ENCODE measurements around the gene SUSD6.
"Not testable (repeated sequence)": the region's sequence is repeated elsewhere in the genome, so short reads cannot be mapped to it uniquely, and the experiment has no call there.

The SUSD6 gene

GRCh38 chr14:69693801-69694729 lies 82.7 kb downstream of the SUSD6 start:
- no peak for DNase-seq (ENCODE audit: low read depth)
- TF ChIP-seq, protein P1, sequence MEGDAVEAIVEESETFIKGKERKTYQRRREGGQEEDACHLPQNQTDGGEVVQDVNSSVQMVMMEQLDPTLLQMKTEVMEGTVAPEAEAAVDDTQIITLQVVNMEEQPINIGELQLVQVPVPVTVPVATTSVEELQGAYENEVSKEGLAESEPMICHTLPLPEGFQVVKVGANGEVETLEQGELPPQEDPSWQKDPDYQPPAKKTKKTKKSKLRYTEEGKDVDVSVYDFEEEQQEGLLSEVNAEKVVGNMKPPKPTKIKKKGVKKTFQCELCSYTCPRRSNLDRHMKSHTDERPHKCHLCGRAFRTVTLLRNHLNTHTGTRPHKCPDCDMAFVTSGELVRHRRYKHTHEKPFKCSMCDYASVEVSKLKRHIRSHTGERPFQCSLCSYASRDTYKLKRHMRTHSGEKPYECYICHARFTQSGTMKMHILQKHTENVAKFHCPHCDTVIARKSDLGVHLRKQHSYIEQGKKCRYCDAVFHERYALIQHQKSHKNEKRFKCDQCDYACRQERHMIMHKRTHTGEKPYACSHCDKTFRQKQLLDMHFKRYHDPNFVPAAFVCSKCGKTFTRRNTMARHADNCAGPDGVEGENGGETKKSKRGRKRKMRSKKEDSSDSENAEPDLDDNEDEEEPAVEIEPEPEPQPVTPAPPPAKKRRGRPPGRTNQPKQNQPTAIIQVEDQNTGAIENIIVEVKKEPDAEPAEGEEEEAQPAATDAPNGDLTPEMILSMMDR (conservative IDR thresholded peaks at IDR 0.05; ENCODE audit: control insufficient read depth, insufficient read depth, low read depth, low read length) = no peak
- H3K4me3 ChIP-seq (ENCODE audit: control insufficient read depth, low read depth, low read length) = no peak overlapping the region

GRCh38 chr14:69694730-69695281 lies 83.4 kb downstream of the SUSD6 start:
- no peak overlapping the region for H3K4me3 ChIP-seq (ENCODE audit: control insufficient read depth, low read depth, low read length)
- TF ChIP-seq, protein P1 (conservative IDR thresholded peaks at IDR 0.05; ENCODE audit: control insufficient read depth, insufficient read depth, low read depth, low read length) = no peak
- DNase-seq (ENCODE audit: low read depth) = no peak

DNA sequence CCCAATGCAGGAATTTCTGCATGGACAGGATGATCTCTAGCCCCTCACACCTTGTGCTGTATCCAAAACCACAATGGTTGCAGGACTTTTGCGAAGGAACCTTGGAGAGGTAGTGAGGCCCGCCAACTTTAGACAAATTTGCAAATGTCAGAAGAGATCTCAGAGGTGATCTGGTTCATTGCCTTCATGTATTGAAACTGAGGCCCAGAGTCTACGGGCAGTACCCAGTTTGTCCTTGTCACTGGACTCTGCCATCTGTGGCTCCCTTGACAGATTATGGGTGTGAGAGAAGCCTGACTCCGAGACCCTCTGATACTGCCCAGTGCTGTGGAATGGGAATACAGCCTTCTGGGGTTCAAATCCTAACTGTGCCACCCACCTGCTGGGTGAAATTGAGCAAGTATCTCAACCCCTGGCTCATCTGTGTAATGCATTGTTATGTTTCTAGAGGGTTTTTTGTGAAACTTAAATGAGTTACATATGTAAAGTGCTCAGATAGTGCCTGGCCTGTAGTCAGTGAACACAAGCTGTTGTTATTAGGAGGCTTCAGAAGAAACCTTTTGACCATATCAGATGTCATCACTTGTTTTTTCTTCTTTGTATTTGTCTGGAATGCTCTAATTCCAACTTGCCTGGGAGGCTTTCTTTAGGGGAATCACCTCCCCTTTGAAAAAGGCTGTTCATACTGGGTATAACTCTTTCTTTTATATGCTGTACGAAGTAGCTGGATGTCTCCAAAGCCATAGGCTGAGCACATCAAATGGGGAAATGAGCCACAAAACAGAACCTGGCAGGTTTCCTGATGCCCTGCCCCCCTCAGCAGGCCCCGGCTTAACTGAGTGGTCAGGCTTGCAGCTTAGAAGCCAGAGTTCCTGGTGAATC lies 84.2 kb downstream of the SUSD6 start:
- TF ChIP-seq, protein P1 (conservative IDR thresholded peaks at IDR 0.05; ENCODE audit: control insufficient read depth, insufficient read depth, low read depth, low read length) = no peak
- H3K4me3 ChIP-seq (ENCODE audit: control insufficient read depth, low read depth, low read length) = no peak overlapping the region
- no peak for DNase-seq (ENCODE audit: low read depth)

DNA sequence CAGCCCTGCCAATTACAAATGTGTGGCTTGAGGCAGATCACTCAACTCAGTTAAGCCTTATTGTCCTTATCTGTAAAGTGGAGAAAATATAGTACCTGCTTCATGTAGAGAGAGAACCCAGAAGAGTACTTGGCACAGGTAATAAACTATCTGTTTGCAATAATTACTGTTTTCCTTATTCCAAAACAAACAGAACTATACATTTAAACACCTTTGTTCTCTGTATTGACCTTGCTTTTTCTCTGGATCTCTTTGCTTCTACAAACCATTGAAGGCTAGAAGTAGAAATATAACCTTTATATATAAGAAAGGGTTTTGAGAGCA lies 84.8 kb downstream of the SUSD6 start:
- TF ChIP-seq, protein P1 (conservative IDR thresholded peaks at IDR 0.05; ENCODE audit: control insufficient read depth, insufficient read depth, low read depth, low read length) = no peak
- no peak for DNase-seq (ENCODE audit: low read depth)
- no peak overlapping the region for H3K4me3 ChIP-seq (ENCODE audit: control insufficient read depth, low read depth, low read length)

DNA sequence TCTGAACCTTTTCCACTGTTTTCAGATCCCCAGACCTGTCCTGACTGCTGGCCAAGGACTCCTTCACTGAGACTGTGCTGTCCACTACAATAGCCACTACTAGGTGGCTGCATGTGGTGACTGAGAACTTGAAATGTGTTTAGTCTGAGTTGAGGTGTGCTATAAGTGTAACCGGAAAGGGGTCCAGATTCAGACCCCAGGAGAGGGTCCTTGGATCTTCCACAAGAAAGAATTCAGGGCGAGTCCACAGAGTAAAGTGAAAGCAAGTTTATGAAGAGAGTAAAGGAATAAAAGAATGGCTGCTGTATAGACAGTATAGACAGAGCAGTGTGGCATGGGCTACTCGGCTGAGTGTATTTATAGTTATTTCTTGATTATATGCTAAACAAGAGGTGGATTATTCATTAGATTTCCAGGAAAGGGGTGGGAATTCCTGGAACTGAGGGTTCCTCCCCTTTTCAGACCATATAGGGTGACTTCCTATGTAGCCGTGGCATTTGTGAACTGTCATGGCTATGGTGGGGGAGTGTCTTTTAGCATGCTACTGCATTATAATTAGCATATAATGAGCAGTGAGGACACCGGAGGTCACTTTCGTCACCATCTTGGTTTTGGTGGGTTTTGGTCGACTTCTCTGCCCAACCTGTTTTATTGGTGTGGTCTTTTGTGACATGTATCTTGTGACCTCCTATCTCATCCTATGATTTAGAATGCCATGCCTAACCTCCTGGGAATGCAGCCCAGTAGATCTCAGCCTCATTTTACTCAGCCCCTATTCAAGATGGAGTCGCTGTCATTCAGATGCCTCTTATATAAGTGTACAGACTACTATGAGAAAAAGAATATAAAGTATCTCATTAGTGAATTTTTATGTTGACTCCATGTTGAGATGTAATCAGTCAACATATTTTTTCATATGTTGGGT lies 85.5 kb downstream of the SUSD6 start:
- DNase-seq (ENCODE audit: low read depth) = no peak
- H3K4me3 ChIP-seq (ENCODE audit: control insufficient read depth, low read depth, low read length) = no peak overlapping the region
- TF ChIP-seq, protein P1 (conservative IDR thresholded peaks at IDR 0.05; ENCODE audit: control insufficient read depth, insufficient read depth, low read depth, low read length) = no peak

GRCh38 chr14:69698572-69698971 lies 87.2 kb downstream of the SUSD6 start:
- H3K4me3 ChIP-seq (ENCODE audit: control insufficient read depth, low read depth, low read length) = no peak overlapping the region
- TF ChIP-seq, protein P1 (conservative IDR thresholded peaks at IDR 0.05; ENCODE audit: control insufficient read depth, insufficient read depth, low read depth, low read length) = no peak
- no peak for DNase-seq (ENCODE audit: low read depth)

DNA sequence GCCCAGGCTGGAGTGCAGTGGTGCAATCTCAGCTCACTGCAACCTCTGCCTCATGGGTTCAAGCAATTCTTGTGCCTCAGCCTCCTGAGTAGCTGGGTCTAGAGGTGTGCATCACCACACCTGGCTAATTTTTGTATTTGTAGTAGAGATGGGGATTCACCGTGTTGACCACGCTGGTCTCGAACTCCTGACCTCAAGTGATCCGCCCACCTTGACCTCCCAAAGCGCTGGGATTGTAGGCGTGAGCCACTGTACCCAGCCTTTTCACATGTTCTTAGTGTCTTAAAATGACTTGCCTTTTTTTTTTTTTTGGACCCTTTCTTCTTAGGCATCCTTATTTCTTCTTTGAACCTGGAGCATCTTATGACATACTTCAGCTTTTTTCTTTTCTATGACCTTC lies 87.8 kb downstream of the SUSD6 start:
- DNase-seq (ENCODE audit: low read depth); H3K4me3 ChIP-seq (ENCODE audit: control insufficient read depth, low read depth, low read length): not testable (repeated sequence)

Data from fibroblast of mammary gland (primary cell).